ENCODE results near the gene ANKRD45. TPM values are rescaled to one million over a fixed set of nuclear protein-coding genes. Genes with fewer than 3 reads are reported as not detected.

The ANKRD45 gene, protein sequence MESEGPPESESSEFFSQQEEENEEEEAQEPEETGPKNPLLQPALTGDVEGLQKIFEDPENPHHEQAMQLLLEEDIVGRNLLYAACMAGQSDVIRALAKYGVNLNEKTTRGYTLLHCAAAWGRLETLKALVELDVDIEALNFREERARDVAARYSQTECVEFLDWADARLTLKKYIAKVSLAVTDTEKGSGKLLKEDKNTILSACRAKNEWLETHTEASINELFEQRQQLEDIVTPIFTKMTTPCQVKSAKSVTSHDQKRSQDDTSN
- under 0.01 TPM in 1 of 2 replicates, not detected in the other for total RNA-seq

DNA sequence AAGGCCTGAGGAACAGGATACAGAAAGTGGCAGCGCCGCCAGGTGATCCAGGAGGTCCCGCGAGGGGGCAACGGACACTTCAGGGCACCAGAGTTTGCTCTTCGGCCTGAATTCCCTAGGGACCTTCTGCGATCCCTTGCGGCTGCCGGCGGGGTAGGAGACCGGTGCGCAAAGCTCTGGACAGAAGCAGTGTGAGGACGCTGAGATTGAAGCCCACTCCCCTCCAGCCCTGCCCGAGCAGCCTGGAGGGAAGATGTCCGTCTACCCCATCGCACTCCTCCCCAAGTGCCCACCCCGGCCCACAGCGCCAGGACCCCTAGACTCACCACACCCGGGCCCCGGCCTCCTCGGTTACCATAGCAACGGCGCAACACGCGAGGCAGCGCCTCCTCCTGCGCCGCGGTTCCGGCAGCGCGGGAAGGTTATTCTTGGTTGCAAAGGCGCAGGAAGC, at the start of gene ANKRD45:
TSS of gene ANKRD45 (minus strand) at position 361 of the 451 bp plus-strand sequence. CDS start 10,433 bp downstream, outside the sequence.

DNA sequence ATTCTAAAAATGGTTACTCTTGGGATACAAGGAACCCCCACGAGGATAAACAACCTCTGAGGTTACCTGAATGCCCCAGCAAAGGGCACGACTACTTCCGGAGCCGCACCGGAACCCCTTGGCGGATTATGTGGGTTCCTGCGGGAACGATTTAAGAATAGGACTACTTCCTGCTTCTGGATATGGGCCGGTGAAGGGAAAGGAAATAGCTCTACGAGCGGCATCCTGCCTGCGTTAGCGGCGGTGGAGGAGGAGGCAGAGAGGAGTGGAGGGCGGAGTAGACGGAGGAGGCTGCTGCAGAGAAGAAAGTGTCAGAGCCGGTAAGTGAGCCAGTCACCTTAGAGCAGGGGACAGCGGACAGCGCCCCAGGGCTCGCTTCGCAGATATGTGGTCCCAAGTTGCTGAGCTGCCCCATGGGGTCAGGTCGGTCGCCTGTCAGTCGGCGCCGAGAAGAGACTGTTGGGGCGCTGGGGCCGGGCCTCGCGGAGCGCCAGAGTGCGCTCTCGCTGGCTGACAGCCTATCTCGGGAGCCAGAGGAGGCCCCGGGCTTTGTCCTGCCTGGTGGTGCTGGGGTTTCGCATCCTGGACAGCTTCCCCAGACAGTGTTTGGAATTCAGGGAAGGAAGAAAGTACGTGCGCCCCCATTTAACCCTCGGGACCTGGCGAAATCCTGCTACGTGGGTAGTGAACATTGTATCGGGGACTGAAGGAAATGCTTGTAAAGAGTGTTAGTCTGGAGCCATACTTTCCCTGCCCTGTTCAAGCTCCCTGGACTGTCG, 45.3 kb upstream of the ANKRD45 start, which contains the start of gene KLHL20:
TSS of gene KLHL20 (plus strand) at position 223 of the 779 bp plus-strand sequence. CDS start 1,063 bp downstream, outside the sequence.

DNA sequence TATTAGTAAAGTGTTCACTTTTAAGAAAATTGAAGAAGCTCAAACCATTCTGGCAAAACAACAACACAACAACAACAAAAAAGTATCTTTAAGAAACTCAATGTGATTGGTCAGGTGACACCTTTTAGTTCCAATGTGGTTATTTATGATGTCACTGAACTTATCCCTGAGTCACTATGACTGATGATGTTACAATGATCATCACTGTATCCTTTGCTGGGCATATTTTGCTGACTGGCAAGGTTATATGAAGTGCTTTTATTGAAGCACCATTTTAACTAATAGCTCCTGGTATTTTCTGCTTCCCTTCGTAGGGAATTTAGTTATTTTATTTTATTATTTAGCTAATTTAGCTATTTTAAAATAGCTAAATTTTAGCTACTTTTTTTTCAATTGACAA, 34.5 kb downstream of the ANKRD45 start, which contains the start of gene TEX50:
TSS of gene TEX50 (plus strand) at position 223 of the 400 bp plus-strand sequence. CDS start 184 bp downstream, outside the sequence.

DNA sequence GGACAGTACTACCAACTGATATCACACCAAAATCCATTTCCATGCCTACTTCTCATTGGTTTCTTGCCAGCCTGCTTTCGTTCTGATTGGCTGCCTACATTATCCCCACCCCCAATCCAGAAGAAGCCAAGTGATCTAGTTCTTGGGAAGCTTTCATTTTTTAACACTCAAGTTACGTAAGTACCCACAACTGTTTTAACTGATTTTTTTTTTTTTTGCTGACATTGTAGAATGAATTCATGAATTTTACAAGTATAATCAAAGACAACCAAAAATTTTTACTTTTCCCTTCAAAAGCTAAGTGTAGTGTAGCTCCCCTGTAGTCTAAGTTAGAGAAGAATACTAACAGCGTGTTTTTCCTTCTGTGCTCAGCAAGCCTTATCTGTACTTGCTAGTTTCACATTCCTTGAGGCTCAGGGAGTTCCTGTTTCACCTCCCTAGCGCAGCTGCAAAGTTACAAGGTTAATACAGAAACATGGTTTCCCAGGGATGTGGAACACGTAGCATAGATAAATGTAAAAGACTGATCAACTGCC, 66.5 kb downstream of the ANKRD45 start, which contains the start of gene SLC9C2:
TSS of gene SLC9C2 (minus strand) at position 17 of the 536 bp plus-strand sequence. CDS start 1,296 bp downstream, outside the sequence.

Other genes starting within 250 kb of the ANKRD45 start
- gene PRDX6, start 192.5 kb downstream of the ANKRD45 start, total RNA-seq, result 210 and 258 TPM in 2 replicates
- 0.39 TPM in 1 of 2 replicates, not detected in the other for gene SLC9C2, start 66.8 kb downstream of the ANKRD45 start, total RNA-seq
- gene TEX50, start 34.5 kb downstream of the ANKRD45 start, total RNA-seq, result not detected in 2 replicates
- 24.7 and 25.1 TPM in 2 replicates for gene KLHL20, start 45.1 kb upstream of the ANKRD45 start, total RNA-seq
- gene DARS2, start 154.8 kb upstream of the ANKRD45 start, total RNA-seq, result 19.6 and 29.9 TPM in 2 replicates
- gene CENPL, start 155.0 kb upstream of the ANKRD45 start, total RNA-seq, result 11.0 and 12.4 TPM in 2 replicates
- 258 and 398 TPM in 2 replicates for gene GAS5, start 198.1 kb upstream of the ANKRD45 start, total RNA-seq
- 7.5 and 9.3 TPM in 2 replicates for gene ZBTB37, start 198.5 kb upstream of the ANKRD45 start, total RNA-seq
- not detected in 2 replicates for gene SERPINC1, start 247.5 kb upstream of the ANKRD45 start, total RNA-seq